HCEC 1CT (cell line): ENCODE measurements around the gene NIM1K.
A peak's percentile ranks its signal among the peaks of the same experiment; 100 is the strongest.
"Not testable (repeated sequence)": the region's sequence is repeated elsewhere in the genome, so short reads cannot be mapped to it uniquely, and the experiment has no call there.

Source experiments
- DNase-seq: peaks from one replicate; pipeline ENCODE4 v3.0.0-alpha.2; 2017

Gene NIM1K

DNA sequence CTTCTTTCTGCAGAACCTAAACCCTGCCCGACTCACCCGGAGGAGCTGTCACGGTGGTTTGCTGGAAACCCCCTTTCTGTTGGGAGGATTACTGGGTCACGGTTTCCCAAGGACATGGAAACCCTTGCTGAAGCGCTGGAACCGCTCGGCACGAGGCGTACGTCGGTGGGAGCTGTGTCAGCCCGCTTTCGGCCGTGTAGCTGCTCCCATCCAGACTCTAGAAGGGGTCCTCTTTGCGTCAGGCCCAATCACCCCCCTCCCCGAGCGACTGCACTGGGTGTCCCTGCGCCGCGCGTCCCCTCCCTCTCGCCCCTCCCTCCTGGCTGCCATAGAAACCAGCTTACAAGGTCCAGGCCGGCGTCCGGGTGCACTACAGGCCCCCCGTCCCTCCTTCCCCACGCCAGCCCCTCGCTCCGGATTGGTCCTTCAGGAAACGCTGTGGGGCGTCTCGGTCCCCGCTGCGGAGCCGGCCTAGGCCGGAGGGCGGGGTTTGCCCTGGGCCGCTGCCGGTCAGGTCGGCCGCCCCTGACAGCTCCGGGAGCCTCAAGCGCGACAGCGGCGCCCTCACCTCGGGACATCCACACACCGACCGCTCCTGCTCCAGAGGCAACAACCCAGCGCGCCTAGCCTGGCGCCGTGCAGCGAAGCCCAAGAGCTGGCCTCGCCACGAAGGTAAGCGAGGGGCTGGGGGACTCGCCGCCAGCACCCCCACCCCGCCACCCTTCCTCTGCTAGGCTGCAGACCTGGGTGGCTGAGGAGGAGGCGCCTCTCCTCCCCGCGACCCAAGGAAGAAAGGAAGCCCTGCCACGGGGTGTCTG, at the start of gene NIM1K:
NIM1K (plus strand) TSS at position 486 of the 818 bp plus-strand sequence. CDS start 53,551 bp downstream, outside the sequence.
- DNase-seq, result peak; percentile 16

DNA sequence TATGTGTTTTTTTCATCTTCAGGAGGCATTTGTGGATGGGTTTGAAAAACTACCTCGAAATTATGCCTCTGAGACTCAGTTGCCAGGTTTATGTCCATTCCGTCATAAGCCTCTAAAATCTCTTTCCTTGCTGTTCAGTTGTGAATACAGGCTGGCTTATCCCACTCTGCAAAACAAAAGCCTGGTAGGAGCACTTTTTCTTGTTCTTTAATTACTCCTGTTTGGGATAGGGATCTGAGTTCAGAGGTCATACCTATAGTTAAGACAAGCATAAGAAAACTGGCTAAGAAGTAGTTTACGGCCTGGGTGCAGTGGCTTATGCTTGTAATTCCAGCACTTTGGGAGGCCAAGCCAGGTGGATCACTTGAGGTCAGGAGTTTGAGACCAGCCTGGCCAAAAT, 47.0 kb upstream of the NIM1K start:
- DNase-seq, result no peak

- DNase-seq, result no peak
Measured at GRCh38 chr5:43146958-43147357, 45.1 kb upstream of the NIM1K start.

- DNase-seq, result no peak
Measured at GRCh38 chr5:43148417-43148816, 43.6 kb upstream of the NIM1K start.

DNA sequence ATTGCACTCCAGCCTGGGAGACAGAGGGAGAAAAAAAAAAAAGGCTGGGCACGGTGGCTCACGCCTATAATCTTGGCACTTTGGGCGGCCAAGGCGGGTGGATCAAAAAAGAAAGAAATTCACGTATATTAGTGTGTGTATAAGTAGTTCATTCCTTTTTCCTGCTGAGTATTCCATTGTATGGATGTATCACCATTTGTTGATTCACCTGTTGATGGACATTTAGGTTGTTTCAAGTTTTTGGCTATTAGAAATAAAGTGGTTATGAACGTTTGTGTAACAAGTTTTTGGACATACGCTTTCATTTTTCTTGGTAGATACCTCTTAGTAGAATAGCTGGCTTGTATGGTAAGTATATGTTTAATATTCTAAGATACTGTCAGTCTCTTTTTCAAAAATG, 42.8 kb upstream of the NIM1K start:
- DNase-seq, result no peak

DNA sequence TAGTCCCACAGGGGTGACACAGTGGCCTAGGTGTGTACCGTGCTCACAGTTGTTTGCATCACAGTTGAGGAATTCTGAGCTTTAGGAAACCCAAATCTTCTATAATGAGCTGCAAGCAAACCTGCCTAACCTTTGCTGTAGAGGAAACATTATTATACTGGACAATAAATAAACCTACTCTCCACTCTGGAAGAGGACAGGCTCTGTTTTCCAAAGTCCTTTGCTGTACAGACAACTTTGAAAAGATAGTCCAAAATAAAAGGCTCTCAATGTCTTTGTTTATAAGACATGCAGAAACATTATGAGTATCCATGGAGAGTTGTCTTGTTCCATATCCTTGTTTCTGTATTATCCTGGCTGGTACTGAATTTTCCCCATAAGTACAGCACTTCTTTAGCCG, 42.0 kb upstream of the NIM1K start:
- DNase-seq, result no peak

DNA sequence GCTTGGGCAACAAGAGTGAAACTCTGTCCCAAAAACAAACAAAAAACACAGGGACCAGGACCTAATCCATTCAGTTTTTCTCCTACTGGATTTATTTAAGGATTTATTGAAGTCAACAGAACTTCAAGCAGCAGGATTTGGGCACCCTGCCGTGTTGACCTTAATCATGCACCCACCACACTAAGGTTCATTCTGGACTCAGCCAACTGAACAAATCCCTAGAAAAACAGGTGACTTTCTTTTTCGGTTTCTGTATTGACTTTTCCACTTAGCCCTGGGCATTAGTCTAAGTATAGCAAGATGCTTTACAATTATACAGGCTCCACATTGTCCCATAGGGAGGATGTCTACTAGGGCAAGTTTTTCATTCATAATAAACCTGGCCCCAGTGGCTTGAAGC, 41.3 kb upstream of the NIM1K start:
- DNase-seq, result no peak

DNA sequence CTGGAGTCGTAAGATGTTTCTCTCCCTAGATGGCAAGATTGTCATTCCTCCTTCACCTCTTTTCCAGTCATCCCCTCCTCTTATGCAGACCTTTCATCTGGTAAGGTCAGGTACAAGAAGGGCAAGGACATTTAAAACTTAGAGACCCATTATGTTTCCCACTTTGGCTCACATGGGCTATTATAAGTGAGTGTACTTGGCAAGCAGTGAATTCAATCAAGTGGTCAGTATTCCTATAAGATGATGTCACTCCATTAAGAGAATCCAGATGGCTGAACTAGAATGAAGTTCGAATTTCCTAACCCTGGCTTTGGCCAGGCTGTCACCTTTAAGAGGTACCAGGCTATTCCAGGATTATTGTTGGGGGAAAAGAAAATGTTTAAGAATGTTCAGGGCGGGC, 39.1 kb upstream of the NIM1K start:
- peak; percentile 68 for DNase-seq

DNA sequence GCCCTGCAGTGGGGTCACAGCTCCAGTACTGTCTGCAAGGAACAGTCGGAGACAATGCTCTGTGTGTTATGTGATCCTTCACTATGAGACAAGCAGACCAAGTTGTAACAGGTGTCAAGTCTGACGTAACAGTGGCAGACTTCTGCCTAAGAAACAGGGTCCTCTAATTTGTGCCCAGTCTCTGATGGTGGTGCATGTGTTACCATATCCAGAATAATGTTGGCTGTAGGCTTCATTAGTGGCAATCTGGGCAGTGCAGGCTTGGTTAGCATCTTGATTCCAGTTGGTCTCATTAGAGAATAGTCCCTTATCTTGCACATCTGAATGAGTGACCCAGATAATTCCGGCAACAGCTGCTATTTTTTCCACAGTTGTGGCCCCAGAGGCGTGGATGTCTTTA, 37.6 kb upstream of the NIM1K start:
- no peak for DNase-seq

GRCh38 chr5:43155394-43156096, 36.5 kb upstream of the NIM1K start:
- no peak for DNase-seq

GRCh38 chr5:43156388-43156787, 35.6 kb upstream of the NIM1K start:
- no peak for DNase-seq

DNA sequence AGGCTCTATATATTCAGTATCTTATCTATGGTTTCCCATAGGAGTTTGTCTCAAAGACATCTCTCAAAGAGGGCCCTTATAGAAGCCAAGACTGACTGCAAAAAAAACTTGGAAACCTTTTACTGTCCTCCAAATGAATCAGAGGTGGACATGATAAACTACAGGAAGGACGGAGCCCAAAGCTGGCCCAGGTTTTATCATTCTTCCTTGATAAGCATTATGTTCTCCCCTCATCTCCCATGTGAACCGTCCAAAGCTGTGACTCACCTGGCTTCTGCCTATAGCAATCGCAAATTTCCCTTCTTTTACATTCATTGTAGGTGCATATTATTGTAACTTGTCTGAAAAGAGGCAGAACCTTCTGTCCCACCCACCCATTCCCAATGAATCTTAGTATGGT, 35.0 kb upstream of the NIM1K start:
- no peak for DNase-seq

DNA sequence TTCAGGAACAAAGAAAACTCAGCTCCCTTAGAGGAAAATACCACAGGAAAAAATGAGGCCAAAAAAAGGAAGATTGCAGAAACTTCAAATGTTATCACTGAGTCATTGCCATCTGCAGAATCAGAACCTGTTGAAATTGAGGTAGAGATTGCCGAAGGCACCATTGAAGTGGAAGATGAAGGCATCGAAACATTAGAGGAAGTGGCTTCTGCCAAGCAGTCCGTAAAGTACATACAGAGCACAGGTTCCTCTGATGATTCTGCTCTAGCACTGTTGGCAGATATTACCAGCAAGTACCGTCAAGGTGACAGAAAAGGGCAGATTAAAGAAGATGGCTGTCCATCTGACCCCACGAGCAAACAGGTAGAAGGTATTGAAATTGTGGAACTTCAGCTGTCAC, 30.8 kb upstream of the NIM1K start:
- DNase-seq, result no peak

DNA sequence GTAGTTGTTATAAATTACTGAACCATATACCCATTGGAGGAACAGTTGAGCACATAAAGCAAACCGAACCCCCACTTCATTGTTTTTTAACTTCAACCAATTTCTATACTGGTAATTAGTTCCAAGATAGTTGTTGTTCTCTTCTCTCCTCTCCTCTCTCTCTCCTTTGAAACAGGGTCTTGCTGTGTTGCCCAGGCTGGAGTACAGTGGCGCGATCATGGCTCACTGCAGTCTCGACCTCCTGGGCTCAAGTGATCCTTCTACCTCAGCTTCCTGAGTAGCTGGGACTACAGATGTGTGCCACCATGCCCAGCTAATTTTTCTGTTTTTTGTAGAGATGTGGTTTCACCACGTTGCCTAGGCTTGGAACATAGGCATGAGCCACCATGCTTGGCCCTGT, 27.2 kb upstream of the NIM1K start:
- DNase-seq, result not testable (repeated sequence)

- no peak for DNase-seq
Measured at GRCh38 chr5:43165323-43165722, 26.7 kb upstream of the NIM1K start.

DNA sequence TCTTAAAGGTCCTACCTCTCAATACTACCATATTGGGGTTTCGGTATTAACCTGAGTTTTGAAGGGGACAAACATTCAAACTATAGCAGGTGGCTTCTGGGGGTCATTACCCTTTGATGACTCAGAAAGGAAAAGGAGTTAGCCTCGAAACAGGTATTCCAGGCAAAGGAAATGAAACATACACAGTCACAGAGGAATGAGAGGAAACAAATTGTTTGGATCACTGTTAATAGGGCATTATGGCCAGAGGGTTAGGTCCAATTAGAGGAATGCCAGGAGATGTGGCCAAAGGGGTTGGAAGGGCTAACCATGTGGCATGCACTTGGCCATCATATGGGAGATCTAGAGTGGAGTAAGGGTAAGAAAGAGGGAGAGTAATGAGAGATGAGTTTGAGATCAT, 23.9 kb upstream of the NIM1K start:
- no peak for DNase-seq

DNA sequence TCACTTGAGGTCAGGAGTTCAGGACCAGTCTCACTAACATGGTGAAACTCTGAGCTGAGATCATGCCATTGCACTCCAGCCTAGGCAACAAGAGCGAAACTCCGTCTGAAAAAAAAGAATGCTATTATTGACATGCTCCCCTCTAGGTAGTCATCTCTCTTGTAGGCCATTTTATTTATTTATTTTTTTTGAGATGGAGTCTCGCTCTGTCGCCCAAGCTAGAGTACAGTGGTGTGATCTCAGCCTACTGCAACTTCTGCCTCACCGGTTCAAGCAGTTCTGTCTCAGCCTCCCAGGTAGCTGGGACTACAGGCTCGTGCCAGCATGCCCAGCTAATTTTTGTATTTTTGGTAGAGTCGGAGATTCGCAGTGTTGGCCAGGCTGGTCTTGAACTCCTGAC, 20.6 kb upstream of the NIM1K start:
- no peak for DNase-seq

- DNase-seq, result no peak
Measured at GRCh38 chr5:43171926-43172325, 20.1 kb upstream of the NIM1K start.

DNA sequence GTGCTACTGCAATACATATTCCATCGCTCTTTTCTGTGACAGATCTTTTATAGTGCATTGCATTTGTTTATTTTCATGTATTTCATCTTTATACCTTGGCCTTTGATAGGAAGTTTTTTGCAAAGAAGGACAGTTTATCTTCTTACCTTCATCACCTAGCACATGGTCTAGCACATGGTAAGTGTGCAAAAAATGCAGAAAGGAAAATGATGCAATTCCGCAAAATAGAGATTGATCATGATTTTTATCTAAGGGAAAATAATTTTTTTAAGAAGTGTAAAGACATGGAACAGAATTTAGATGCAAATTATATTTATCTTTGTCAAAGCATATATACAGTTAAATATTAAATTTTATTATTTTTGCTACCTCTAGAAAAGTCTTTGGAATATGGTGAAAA, 19.2 kb upstream of the NIM1K start:
- DNase-seq, result no peak

GRCh38 chr5:43174586-43174985, 17.4 kb upstream of the NIM1K start:
- no peak for DNase-seq

DNA sequence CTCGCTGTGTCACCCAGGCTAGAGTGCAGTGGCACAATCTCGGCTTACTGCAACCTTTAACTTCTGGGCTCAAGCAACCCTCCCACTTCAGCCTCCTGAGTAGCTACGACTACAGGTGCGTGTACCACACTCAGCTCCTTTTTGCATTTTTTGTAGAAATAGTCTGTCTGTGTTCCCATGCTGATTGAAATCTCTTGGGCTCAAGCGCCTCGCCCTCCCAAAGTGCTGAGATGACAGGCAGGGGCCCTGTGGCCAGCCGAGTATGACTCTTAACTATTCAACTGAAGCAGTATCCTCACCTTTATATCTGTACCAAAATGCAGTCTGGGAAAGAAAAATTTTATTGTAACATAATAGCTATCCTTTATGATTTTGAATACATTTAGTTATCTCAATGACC, 12.2 kb upstream of the NIM1K start:
- DNase-seq, result no peak

GRCh38 chr5:43182421-43182820, 9.6 kb upstream of the NIM1K start:
- DNase-seq, result no peak

GRCh38 chr5:43183101-43183500, 8.9 kb upstream of the NIM1K start:
- not testable (repeated sequence) for DNase-seq

DNA sequence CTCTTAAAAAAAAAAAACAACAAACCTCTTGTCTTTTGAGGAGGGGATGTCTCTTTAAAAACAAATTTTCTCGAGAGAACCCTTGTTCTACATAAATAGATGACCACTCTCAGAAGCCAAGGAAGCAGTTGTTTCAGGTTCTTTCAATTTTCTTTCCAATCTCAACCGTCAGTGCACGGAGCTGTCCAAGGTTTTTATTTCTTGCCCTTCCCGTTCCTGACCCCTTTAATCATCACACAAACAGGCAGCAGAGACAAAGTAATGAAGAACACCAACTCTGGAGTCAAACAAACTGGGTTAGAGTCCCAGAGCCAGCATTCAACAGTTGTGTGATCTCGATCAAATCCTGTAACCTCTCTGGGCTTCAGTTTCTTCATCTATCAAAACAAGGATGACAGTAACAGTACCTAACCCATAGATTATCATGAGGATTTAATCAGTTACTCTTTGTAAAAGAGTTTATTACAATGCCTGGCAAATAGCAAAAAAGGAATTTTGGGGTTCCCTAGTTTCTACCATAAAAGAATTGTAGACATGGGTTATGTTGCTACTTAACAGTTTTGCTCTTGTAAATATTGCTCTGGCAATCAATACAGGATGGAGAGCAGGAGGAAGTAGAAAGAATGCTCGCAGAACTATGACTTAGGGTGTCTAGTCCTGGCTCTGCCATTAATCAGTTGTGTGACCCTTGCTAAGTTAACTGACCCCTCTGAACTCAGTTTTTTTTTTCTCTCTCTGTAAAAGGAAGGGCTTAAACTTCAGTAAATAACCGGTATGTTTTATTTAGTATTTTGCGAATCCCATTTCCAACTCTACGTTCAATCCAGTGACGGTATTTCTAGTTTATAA, 1.0 kb upstream of the NIM1K start:
- peak; percentile 19 for DNase-seq
